HEK293 (cell line): ENCODE measurements around the gene DAZAP1.

Source experiments
- FEZF1 ChIP-seq: fragments of 450-650 bp; formaldehyde crosslinking; IDR thresholded peaks from 2 replicates; pipeline ENCODE4 v1.5.1; 2016; ENCODE audit warnings: missing biosample characterization, missing genetic modification characterization
- HOXC10 ChIP-seq: sonication (generic); formaldehyde crosslinking; IDR thresholded peaks from 2 replicates; pipeline ENCODE4 v1.8.1; 2023; ENCODE audit warnings: mild to moderate bottlenecking, missing genetic modification reagents
- PRDM2 ChIP-seq: fragments of 450-650 bp; formaldehyde crosslinking; IDR thresholded peaks from 2 replicates; pipeline ENCODE4 v1.5.1; 2016; ENCODE audit warnings: missing biosample characterization, missing genetic modification characterization, borderline replicate concordance
- SP3 ChIP-seq: fragments of 450-650 bp; formaldehyde crosslinking; IDR thresholded peaks from 2 replicates; pipeline ENCODE4 v1.5.1; 2016; ENCODE audit warnings: missing biosample characterization, missing genetic modification characterization
- TRIM28 ChIP-seq: IDR thresholded peaks from 2 replicates; pipeline ENCODE4 v1.6.1; 2011; ENCODE audit warnings: low read length, control low read depth, borderline replicate concordance
- YY2 ChIP-seq: fragments of 450-650 bp; formaldehyde crosslinking; IDR thresholded peaks from 2 replicates; pipeline ENCODE4 v1.5.1; 2016; ENCODE audit warnings: missing biosample characterization, missing genetic modification characterization
- ZBTB7A ChIP-seq: fragments of 450-650 bp; formaldehyde crosslinking; IDR thresholded peaks from 2 replicates; pipeline ENCODE4 v1.5.1; 2016; ENCODE audit warnings: low read depth, missing biosample characterization, missing genetic modification characterization
- ZFP41 ChIP-seq: fragments of 450-650 bp; formaldehyde crosslinking; IDR thresholded peaks from 2 replicates; pipeline ENCODE4 v1.5.1; 2016; ENCODE audit warnings: missing biosample characterization, missing genetic modification characterization, borderline replicate concordance
- ZNF140 ChIP-seq: fragments of 450-650 bp; formaldehyde crosslinking; IDR thresholded peaks from 2 replicates; pipeline ENCODE4 v1.5.1; 2016; ENCODE audit warnings: missing biosample characterization, missing genetic modification characterization
- ZNF155 ChIP-seq: fragments of 450-650 bp; formaldehyde crosslinking; IDR thresholded peaks from 2 replicates; pipeline ENCODE4 v1.5.1; 2016; ENCODE audit warnings: missing biosample characterization, missing genetic modification characterization
- ZNF2 ChIP-seq: fragments of 450-650 bp; formaldehyde crosslinking; IDR thresholded peaks from 2 replicates; pipeline ENCODE4 v1.5.1; 2016; ENCODE audit warnings: missing biosample characterization, missing genetic modification characterization
- ZNF211 ChIP-seq: fragments of 450-650 bp; formaldehyde crosslinking; IDR thresholded peaks from 2 replicates; pipeline ENCODE4 v1.5.1; 2016; ENCODE audit warnings: low read depth, missing biosample characterization, missing genetic modification characterization
- ZNF248 ChIP-seq: fragments of 450-650 bp; formaldehyde crosslinking; IDR thresholded peaks from 2 replicates; pipeline ENCODE4 v1.5.1; 2017; ENCODE audit warnings: missing biosample characterization, missing genetic modification characterization
- ZNF350 ChIP-seq: fragments of 450-650 bp; formaldehyde crosslinking; IDR thresholded peaks from 2 replicates; pipeline ENCODE4 v1.5.0; 2017; ENCODE audit warnings: missing biosample characterization, mild to moderate bottlenecking, missing genetic modification characterization
- ZNF394 ChIP-seq: fragments of 450-650 bp; formaldehyde crosslinking; IDR thresholded peaks from 2 replicates; pipeline ENCODE4 v1.5.1; 2016; ENCODE audit warnings: missing biosample characterization, missing genetic modification characterization, mild to moderate bottlenecking, moderate library complexity, borderline replicate concordance
- ZNF404 ChIP-seq: fragments of 450-650 bp; formaldehyde crosslinking; IDR thresholded peaks from 2 replicates; pipeline ENCODE4 v1.5.1; 2017; ENCODE audit warnings: missing biosample characterization, missing genetic modification characterization
- ZNF548 ChIP-seq: fragments of 450-650 bp; formaldehyde crosslinking; IDR thresholded peaks from 2 replicates; pipeline ENCODE4 v1.5.1; 2016; ENCODE audit warnings: missing biosample characterization, missing genetic modification characterization
- ZNF558 ChIP-seq: fragments of 450-650 bp; formaldehyde crosslinking; IDR thresholded peaks from 2 replicates; pipeline ENCODE4 v1.5.1; 2016; ENCODE audit warnings: missing biosample characterization, missing genetic modification characterization
- ZNF596 ChIP-seq: fragments of 450-650 bp; IDR thresholded peaks from 2 replicates; pipeline ENCODE4 v1.5.0; 2018; ENCODE audit warnings: missing biosample characterization, mild to moderate bottlenecking, missing genetic modification characterization, moderate library complexity
- ZNF701 ChIP-seq: fragments of 450-650 bp; formaldehyde crosslinking; IDR thresholded peaks from 2 replicates; pipeline ENCODE4 v1.5.1; 2016; ENCODE audit warnings: missing biosample characterization, missing genetic modification characterization
- ZNF707 ChIP-seq: fragments of 450-650 bp; formaldehyde crosslinking; IDR thresholded peaks from 2 replicates; pipeline ENCODE4 v1.5.1; 2016; ENCODE audit warnings: missing biosample characterization, missing genetic modification characterization
- ZNF777 ChIP-seq: fragments of 450-650 bp; formaldehyde crosslinking; IDR thresholded peaks from 2 replicates; pipeline ENCODE4 v1.5.1; 2017; ENCODE audit warnings: missing biosample characterization, missing genetic modification characterization, borderline replicate concordance
- ZNF785 ChIP-seq: fragments of 450-650 bp; formaldehyde crosslinking; IDR thresholded peaks from 2 replicates; pipeline ENCODE4 v1.5.1; 2016; ENCODE audit warnings: missing biosample characterization, missing genetic modification characterization
- ZNF843 ChIP-seq: fragments of 450-650 bp; formaldehyde crosslinking; IDR thresholded peaks from 2 replicates; pipeline ENCODE4 v1.5.1; 2016; ENCODE audit warnings: missing biosample characterization, missing genetic modification characterization
- ZSCAN18 ChIP-seq: fragments of 450-650 bp; formaldehyde crosslinking; IDR thresholded peaks from 2 replicates; pipeline ENCODE4 v1.5.1; 2016; ENCODE audit warnings: missing biosample characterization, missing genetic modification characterization
- TF ChIP-seq, protein P1 (sequence below): fragments of 450-650 bp; formaldehyde crosslinking; conservative IDR thresholded peaks from 2 replicates; pipeline ENCODE4 v1.5.1; 2016; ENCODE audit warnings: low read depth, missing biosample characterization, missing genetic modification characterization
- TF ChIP-seq, protein P2 (sequence below): IDR thresholded peaks from 2 replicates; pipeline ENCODE4 v1.6.1; 2011; ENCODE audit warnings: mild to moderate bottlenecking, low read depth, low read length, borderline replicate concordance
- TF ChIP-seq, protein P3 (sequence below): fragments of 450-650 bp; formaldehyde crosslinking; IDR thresholded peaks from 2 replicates; pipeline ENCODE4 v1.5.1; 2016; ENCODE audit warnings: missing biosample characterization, missing genetic modification characterization

The DAZAP1 gene

DNA sequence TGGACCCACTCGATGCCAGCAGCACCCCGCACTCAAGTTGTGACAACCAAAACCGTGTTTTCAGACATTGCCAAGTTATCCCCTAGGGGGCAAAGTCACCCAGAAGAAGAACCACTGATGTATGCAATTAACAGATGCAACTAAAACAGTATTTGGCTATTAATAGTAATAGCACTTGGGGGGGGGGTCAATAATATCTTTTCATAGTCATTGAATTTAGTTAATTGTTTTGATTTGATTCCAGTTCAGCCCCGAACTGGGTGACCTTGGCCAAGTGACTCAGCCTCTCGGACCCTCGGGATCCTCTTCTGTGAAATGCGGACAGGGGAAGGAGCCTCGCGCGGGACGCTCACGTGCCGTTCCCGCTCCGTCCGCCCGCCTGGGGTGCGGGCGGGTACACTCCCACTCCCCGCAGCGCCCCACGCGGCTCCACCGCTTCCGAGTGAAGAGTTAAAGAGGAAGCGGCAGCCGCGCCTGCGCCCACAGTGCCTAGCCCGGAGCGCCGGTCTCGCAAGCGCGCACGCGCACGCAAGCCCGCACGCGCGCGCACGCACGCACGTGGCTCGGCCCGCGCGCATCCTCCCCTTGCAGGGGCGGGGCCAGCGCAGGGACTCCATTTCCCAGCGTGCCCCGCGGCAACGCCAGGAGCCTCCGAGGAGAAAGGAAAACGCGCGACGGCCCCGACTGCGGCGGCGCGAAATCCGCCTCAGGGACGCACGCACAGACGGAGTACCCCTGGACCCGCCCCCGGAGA lies 435 bp upstream of the DAZAP1 start (continued):
- TF ChIP-seq ZNF248 (tag by site-specific recombination) (no peak), ZNF155 (no peak), ZNF843 (no peak), ZBTB7A (tag by site-specific recombination) (no peak), ZNF140 (tag by site-specific recombination) (no peak), ZNF777 (tag by site-specific recombination) (no peak), ZFP41 (tag by site-specific recombination) (no peak), SP3 (tag by site-specific recombination) (peak; percentile 86), ZNF350 (tag by site-specific recombination) (no peak), ZNF701 (tag by site-specific recombination) (no peak), ZNF785 (peak; percentile 27; the same call in 1 of the 2 replicates), ZNF394 (tag by site-specific recombination) (0 out of 2 replicates have a peak, but pooled peaks have one; percentile 21), ZNF707 (no peak), ZNF2 (tag by site-specific recombination) (0 out of 2 replicates have a peak, but pooled peaks have one; percentile 40), TRIM28 (no peak), ZNF404 (tag by site-specific recombination) (no peak), ZNF548 (tag by site-specific recombination) (no peak), ZNF596 (tag by site-specific recombination) (no peak), ZNF558 (tag by site-specific recombination) (no peak), ZSCAN18 (tag by site-specific recombination) (no peak), HOXC10 (CRISPR knock-in tag) (no peak), ZNF211 (tag by site-specific recombination) (no peak), YY2 (no peak), FEZF1 (tag by site-specific recombination) (no peak), PRDM2 (no peak)
- TF ChIP-seq, protein P1, sequence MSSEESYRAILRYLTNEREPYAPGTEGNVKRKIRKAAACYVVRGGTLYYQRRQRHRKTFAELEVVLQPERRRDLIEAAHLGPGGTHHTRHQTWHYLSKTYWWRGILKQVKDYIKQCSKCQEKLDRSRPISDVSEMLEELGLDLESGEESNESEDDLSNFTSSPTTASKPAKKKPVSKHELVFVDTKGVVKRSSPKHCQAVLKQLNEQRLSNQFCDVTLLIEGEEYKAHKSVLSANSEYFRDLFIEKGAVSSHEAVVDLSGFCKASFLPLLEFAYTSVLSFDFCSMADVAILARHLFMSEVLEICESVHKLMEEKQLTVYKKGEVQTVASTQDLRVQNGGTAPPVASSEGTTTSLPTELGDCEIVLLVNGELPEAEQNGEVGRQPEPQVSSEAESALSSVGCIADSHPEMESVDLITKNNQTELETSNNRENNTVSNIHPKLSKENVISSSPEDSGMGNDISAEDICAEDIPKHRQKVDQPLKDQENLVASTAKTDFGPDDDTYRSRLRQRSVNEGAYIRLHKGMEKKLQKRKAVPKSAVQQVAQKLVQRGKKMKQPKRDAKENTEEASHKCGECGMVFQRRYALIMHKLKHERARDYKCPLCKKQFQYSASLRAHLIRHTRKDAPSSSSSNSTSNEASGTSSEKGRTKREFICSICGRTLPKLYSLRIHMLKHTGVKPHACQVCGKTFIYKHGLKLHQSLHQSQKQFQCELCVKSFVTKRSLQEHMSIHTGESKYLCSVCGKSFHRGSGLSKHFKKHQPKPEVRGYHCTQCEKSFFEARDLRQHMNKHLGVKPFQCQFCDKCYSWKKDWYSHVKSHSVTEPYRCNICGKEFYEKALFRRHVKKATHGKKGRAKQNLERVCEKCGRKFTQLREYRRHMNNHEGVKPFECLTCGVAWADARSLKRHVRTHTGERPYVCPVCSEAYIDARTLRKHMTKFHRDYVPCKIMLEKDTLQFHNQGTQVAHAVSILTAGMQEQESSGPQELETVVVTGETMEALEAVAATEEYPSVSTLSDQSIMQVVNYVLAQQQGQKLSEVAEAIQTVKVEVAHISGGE (tag by site-specific recombination), result no peak
- TF ChIP-seq, protein P2, sequence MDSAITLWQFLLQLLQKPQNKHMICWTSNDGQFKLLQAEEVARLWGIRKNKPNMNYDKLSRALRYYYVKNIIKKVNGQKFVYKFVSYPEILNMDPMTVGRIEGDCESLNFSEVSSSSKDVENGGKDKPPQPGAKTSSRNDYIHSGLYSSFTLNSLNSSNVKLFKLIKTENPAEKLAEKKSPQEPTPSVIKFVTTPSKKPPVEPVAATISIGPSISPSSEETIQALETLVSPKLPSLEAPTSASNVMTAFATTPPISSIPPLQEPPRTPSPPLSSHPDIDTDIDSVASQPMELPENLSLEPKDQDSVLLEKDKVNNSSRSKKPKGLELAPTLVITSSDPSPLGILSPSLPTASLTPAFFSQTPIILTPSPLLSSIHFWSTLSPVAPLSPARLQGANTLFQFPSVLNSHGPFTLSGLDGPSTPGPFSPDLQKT, result no peak
- TF ChIP-seq, protein P3, sequence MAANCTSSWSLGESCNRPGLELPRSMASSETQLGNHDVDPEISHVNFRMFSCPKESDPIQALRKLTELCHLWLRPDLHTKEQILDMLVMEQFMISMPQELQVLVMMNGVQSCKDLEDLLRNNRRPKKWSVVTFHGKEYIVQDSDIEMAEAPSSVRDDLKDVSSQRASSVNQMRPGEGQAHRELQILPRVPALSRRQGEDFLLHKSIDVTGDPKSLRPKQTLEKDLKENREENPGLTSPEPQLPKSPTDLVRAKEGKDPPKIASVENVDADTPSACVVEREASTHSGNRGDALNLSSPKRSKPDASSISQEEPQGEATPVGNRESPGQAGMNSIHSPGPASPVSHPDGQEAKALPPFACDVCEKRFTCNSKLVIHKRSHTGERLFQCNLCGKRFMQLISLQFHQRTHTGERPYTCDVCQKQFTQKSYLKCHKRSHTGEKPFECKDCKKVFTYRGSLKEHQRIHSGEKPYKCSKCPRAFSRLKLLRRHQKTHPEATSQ (tag by site-specific recombination), result no peak
